GM19395 (cell line): ENCODE data around the gene LRFN2.

ENCODE experiments used
- ATAC-seq: cut with Tn5 transposase; IDR thresholded peaks from one replicate; pipeline ENCODE4 v1.9.1; 2021; ENCODE audit warnings: mild to moderate bottlenecking, moderate library complexity; ENCODE audit not compliant: unreplicated experiment

Gene LRFN2

DNA sequence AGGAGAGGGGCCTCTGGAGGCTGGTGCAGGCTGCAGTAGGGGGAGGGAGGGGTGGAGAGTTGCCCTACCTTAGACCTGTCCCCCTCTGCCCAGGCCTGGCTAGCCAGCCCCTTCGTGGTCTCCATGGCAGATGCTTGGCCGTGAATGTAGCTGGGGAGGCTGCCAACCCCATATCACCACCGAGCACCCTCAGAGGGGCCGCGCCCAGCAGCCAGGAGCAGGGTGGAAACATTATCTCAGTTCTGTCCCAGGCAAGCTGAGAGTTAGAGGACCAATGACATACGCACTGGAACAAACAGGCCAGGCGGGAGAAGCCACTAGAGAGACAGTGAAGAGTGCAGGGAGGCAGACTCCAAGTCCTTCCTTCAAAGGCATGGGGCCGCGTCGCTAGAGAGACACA lies 66.5 kb downstream of the LRFN2 start:
- ATAC-seq, result no peak

DNA sequence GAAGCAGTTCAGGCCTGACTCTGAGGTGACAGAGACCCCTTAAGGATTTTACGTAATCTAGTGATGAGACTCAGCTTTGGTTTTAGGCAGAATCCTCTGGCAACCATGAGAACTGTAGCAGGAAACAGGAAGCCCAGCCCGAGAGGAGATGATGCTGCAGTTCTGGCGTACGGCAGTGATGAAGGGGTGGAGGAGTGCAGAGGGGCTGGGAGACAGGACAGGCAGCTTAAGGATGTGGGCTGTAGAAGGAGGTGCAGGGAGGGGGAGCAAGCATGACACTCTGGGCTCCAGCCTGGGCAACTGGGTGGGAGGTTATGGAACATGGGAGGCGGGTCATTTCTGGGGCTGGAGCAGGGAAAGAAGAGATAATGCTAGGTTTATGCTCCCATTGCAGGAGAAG lies 67.1 kb downstream of the LRFN2 start:
- no peak for ATAC-seq

DNA sequence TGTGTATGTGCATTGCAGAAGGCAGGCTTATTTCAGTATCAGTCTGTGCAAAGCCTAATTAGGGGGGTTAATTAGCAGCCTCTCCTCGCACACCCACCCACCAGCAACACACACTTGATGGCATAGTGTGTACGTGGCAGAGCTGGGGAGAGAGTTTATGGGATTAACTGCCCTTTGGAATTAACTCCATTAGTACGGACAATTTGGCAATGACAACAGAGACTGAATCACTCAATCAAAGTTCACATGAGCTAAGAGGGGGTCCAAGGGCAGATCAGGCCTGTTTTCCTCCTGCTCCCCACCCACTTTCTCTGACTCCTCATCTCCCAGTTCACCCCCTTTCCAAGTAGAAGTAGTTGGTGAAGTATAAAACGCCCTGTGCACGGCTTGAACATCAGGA lies 69.5 kb downstream of the LRFN2 start:
- ATAC-seq, result no peak

DNA sequence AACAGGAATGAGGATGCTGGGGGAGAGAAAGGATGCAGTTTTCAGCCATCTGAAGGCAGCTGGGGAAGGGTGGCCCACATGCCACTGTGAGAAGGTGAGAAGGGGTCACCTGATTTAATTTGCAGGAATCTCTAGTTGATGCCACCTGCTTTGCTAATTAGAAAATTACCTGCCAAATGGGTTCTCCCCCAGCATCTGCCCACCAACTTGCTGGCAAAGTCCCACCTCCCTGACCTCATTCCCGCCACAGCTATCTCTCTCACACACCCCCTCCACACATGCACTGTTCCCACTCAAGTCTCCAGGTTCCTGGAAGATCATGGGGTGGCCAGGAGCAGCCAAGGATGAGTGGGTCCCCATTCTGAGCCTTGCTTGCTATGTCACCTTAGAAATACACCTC lies 70.7 kb downstream of the LRFN2 start:
- no peak for ATAC-seq

DNA sequence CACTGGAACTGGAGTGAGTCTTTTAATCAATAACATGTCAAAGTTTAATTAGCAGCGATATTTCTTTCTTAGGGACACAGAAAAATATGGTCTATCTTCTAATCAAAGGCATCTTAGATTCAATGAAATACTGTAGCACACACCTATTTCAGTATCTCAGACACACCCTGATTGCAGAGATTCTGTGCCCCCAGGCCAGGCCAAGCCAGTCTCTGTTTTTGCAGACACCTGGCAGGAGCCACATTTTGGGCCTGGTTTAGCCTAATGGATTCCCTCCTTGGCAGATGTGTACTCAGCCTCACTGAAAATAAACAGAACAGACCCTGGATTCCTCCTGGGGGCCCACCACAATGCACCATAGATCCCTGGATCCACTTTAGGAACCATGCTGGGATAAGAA lies 74.8 kb downstream of the LRFN2 start:
- ATAC-seq, result no peak

DNA sequence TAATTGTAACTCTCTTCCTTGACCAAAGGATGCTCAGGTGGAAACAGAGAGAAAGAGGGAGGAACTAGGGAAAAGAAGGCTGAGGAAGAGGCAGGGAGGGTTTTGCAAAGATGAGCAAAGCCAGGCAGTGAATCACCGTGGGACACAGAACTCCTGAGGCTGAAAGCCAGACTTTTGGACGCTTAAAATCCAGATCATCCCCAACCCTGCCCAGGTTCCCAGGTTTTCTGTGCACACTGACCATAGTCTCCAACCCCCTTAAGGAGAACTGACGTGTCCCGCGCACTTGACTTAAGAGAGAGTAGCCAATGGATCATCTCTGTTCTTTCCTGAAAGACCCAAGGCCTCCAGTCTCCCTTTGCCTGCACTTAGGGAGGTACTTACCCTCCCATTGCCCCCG lies 75.3 kb downstream of the LRFN2 start:
- ATAC-seq, result no peak

DNA sequence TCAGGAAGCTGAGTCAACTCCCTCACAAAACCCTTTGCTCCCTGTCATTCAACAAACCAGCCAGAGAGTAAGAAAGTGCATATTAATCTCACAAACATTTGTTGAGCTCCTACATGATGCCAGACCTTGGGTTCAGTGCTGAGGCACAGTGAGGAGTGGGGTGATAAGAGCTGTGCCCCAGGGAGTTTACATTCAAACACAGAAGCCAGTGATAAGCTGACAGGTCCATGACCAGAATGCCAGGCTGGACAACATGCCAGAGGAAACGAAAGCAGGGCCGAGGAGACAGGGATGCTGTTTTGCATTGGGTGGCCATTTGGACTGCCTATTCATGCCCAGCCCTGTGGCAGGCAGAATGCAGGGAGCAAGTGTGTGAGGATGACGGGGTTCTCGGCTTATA lies 76.7 kb downstream of the LRFN2 start:
- ATAC-seq, result no peak

DNA sequence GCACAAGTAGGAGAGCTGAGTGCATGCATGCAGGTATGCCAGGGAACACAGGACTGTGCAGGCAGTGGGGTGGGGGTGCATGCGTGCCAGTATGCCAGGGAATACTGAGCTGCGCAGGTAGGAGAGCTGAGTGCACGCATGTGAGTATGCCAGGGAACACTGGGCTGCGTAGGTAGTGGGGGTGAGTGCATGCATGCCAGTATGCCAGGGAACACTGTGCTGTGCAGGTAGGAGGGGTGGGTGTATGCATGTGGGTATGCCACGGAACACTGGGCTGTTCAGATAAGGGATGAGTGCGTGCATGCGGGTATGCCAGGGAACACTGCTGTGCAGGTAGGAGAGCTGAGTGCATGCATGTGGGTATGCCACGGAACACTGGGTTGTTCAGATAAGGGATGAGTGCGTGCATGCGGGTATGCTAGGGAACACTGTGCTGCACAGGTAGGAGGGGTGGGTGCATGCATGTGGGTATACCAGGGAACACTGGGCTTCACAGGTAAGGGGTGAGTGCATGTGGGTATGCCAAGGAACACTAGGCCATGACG lies 77.4 kb downstream of the LRFN2 start:
- ATAC-seq, result no peak

DNA sequence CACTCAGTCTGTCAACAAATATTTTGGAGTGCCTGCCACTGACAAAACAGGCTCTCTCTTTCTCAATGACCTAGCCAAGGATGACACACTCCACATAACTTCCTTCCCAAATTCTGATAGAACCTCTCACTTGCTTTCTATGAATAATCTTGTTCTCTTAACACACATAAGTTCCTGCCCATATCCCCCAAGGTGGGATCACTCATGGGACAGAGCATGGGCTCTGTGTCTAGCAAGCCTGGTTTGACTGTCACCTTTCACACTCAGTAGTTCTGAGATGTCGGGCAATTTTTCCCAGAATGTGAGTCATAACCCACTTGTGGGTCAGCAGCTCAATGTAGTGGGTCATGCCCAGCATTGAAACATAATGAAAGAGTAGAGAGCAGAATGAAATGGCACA lies 78.1 kb downstream of the LRFN2 start:
- ATAC-seq, result no peak

DNA sequence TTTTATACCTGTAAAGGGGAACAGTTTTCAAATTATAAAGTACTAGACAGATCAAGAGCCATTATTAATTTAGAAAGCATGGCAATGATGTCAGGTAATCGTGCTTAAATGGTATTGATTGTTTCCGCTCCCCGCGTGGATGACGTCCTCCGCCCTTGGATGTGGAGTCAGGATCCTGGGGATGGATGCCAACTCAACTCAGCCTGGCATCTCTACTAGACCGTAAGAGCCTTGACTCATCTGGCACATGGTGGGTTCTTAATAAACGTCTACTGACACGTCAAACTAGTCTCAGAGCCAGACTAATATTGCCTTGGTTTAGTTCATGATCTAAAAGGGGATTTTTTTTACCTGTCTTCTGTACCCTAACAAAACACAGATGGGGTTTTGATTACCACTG lies 80.2 kb downstream of the LRFN2 start:
- ATAC-seq, result no peak

DNA sequence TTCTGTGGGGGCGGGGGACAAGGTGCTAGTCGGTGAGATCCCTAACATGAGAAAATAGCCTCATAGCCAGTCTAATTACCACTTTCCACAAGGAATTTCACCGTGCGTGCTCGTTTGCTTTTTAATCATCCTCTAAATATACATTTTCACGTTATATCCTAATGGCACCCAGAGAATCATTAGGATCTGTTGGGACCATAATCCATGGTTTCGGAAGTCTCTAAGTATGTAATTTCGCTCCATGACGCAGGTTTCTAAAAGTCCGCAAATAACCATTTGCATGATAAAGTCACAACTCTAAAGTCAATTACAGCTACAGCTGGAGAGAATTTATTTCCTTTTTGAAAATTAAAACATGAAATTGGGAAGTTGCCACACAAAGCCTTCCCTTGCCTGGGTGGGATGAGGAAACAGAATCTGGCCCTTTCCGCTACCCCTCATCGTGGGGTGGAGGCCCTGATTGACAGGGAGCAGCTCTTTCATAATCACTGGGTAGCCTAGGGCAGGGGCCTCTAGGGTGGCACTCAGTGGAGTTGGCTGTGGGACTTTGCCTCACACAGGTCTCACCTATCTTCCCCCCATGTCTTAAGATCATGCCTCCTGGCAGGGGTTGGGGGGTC lies 81.9 kb downstream of the LRFN2 start:
- no peak for ATAC-seq

DNA sequence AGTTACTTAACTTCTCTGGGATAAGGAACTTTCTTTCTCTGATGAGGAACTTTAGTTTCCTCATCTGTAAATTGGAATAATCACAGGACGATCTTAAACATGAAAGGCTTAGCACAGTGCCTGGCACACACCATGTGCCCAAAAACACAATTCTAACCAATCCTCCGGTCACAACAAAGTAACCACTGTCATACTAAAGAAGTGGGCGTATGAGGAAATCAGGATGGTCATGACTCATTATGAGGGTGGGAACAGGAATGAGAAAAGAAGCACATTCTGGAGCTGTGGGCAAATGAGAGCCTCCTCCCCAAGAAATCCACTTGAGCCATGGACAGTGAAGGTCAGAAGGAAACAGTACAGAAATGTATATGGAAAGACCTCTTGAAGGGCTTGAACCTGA lies 82.9 kb downstream of the LRFN2 start:
- ATAC-seq, result no peak

DNA sequence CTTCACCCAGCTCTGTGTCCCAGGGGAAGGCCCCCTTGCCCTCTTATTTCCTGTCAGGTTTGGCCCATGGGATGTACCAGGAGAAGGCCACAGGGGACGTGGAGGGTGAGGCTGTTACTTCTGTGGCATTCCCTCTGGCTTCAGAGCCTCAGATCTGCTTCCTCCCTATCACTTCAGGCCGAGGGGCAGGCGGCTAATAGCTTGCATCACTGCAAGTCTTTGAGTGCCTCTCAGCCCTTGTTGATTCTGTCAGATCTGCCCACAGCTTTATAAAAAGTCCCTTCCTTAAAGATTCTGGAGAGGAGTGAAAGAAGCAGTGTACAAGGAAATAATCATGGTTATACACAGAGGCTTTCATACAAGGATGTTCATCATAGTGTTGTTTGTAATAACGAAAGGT lies 86.9 kb downstream of the LRFN2 start:
- no peak for ATAC-seq

DNA sequence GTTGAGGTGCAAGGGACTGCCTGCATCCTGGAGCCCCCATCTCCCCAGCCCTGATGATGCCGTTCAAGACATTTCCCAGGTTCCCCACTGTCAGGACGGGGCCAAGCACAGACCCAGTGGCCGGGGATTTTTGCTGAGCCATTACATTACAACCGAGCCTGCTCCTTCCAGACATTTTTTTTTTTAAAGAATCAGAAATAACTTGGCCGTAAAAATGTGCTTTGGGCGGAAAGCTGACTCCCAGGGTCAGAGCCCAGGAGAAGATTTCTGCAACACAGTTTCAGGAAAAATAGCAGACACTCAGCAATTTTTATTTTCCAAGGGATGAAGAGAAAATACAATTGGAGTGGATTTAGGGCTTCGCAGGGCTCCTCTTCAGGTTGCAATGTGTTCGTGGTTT lies 87.9 kb downstream of the LRFN2 start:
- ATAC-seq, result no peak

DNA sequence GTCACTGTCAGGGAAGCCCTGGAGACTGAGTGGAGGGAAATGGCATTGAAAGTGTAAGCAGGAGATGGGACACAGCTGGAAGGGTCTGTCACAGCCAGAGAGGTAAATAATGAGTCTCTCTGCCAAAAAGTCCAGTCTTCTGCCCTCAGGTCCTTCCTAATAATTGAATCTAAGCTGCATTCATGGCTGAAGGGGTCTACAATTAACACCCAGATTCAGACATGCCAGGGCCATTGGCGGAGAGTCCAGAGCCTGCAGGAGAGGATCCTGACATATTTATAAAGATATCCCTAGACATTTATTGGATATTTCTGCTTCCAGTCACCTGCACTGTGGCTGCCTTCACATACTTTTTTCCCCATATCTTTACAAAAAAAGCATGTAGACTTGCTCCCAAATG lies 89.0 kb downstream of the LRFN2 start:
- ATAC-seq, result no peak

DNA sequence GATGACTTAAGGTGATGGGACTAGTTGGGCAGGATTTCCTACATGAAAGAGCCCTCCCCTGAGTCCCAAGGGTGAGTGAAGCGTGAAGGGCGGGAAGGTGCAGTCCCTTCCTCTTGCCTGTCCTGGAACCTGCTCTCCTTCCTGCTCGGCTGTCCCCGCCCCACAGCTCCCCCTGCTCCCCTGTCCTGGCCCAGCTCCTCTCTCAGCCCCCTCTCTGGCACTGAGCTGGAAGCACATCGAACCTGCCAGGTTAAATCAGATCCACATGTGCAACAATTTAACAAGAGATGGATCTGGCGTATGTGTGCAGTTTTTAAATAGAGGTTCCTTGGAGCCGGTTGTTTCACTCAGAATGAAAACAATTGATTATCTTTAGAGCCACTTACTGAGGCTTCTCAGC lies 95.0 kb downstream of the LRFN2 start:
- ATAC-seq, result no peak

DNA sequence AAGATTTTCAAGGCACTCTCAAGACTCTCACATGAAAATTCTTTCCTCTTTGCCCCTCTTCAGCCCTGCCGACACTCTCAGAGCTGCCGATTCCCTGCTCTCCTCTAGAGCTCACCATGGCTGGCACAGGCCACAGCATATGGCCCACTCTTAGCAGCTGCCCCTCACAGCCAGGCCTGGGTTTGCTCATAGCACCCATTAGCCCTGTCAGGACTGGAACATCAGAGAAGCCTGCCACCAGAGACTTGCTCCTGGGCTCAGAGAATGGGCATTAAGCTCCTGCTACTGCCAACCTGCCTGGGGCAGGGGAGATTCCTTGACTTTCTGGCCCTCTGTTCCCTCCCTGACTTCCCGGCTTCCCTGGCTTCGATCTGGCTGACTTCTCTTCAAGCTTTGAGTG lies 96.7 kb downstream of the LRFN2 start:
- ATAC-seq, result no peak

DNA sequence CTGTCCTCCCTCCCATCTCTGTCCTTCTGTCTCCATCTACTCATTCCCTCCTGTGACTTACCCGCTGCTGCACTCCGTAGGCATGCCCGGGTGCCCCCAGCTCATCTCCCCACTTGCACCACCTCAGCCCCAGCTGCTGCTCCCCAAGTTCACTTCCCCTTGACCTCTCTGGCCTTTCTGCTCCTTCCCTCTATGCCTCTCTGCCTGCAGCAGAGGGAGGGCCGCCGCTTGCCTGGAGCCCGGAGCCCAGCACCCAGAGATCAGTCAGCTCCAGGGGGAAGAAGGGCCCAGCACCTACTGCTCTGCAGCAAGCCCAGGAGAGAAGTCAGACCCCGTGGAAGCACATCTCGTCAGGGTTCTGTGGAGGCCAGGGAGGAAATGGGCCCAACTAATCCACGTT lies 97.4 kb downstream of the LRFN2 start:
- no peak for ATAC-seq

DNA sequence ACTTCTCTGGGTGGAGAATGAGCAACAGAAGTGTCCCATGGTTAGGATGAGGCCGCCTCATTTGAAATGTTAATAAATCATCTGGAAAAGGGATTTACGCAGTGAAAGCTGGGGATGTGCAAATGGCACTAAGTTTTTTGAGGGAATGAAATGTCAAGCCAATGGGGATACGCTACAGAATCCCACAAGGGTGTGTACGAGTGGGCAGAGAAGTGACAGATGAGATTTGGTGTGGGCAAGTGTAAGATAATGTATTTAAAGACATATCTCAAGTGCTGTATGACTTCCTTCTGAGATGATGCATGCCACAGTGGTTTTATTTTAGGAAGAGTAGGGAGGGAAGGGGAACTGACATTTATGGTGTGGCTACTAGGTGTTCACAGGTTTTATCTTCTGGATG lies 100.6 kb downstream of the LRFN2 start:
- no peak for ATAC-seq

DNA sequence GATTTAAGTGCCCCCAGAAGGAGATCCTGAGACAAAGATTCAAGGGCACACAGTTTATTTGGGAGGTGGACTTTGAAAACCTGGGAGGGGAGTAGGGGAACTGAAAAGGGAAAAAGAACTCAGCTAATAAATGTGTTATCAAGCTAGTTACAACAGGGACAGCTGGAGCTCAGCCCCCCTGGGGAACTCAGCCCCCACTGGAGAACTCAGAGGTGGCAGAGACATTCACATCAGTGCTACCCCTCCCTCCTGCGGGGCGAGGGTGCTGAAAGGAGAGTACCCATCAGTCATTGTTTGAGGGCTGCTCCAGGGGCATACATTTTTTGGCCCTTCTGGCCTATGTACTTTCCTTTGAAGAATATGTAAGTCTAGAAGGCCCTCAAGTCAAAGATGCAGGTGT lies 101.4 kb downstream of the LRFN2 start:
- no peak for ATAC-seq

DNA sequence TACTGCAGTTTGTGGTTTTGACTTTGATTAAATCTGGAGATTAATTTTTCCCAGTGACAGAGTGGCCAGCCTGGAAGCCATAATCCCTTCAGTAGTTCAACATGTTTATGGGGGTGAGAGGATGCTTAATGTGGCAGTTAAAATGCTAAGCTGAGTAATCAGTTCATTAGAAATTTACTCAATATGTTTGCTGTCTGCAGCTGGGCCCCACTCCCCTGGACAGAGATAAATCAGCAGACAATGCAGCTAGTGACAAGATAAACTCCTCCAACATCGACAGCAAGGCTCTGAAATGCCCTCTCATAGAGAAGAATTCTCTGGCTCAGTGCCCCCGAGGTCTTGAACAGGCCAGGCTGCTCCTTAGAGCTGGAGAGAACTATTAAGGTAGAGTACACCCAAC lies 101.9 kb downstream of the LRFN2 start:
- no peak for ATAC-seq

DNA sequence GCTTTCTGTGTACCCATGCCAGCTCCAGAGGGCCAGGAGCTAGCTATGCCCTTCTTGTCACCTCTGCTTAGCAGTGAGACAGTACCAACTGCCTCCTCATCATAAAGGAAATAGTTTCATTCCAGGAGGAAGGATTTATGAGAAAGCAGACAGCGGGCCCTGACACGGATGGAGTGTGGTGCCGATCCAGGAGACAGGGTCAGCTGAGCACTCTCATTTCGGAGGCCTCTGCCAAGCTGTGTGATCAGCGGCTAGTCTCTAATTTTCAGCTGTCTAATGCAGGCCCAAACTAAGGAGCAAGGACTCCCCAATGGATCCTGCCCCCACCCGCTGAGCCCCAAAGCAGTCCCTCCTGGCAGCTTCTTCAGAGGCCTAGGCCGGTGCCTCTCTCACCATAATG lies 103.1 kb downstream of the LRFN2 start:
- no peak for ATAC-seq

DNA sequence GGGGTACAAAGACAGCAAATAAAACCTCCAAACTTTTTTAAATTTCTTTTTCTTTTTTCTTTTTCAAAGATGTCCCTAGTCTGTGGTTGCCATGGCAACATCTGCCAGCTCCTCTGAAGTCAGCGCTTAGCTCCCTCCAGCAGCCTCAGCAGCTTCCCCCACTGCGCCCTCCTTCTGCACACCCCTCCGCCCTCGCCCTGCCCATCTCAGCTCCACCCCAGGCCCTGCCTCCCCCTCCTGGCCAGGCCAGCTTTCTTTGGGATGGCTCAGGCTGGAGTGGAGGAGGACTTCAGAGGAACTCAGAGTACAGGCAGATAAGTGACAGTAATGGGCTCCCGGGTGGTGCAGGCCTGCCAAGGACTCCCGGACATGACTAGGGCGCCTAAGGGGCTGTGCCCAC lies 104.6 kb downstream of the LRFN2 start:
- no peak for ATAC-seq
